Activated CD4-positive, alpha-beta memory T cell treated with anti-CD3 and anti-CD28 coated beads for 36 hours (primary cell): ENCODE data around the gene ODAD2. TPM values are rescaled to one million over a fixed set of nuclear protein-coding genes. Genes with fewer than 3 reads are reported as not detected.
A peak's percentile ranks its signal among the peaks of the same experiment; 100 is the strongest.
"Not testable (repeated sequence)": the region's sequence is repeated elsewhere in the genome, so short reads cannot be mapped to it uniquely, and the experiment has no call there.

ENCODE experiments used
- CTCF ChIA-PET: fragments of 350-600 bp; sonication (Branson Sonifier 250); formaldehyde crosslinking; loops from one replicate; lab custom pipeline; 2021; ENCODE audit warnings: antibody characterized with exemption, inconsistent platforms; lab: Charles Lee
- POLR2A ChIA-PET: fragments of 350-600 bp; sonication (Branson Sonifier 250); formaldehyde crosslinking; loops from one replicate; lab custom pipeline; 2021; ENCODE audit warnings: antibody characterized with exemption; lab: Charles Lee
- DNase-seq: peaks from one replicate; pipeline ENCODE4 v3.0.0-alpha.2; 2020
- H3K27ac Mint-ChIP-seq: one replicate; pipeline ENCODE4 v1.8.0; 2021; ENCODE audit warnings: mixed read lengths
- H3K27me3 Mint-ChIP-seq: one replicate; pipeline ENCODE4 v1.8.0; 2021; ENCODE audit warnings: mixed read lengths
- H3K36me3 Mint-ChIP-seq: one replicate; pipeline ENCODE4 v1.8.0; 2021; ENCODE audit warnings: mixed read lengths
- H3K4me1 Mint-ChIP-seq: one replicate; pipeline ENCODE4 v1.8.0; 2021; ENCODE audit warnings: low read depth, mixed read lengths
- H3K4me3 Mint-ChIP-seq: one replicate; pipeline ENCODE4 v1.8.0; 2021; ENCODE audit warnings: mild to moderate bottlenecking, mixed read lengths
- H3K9me3 Mint-ChIP-seq: one replicate; pipeline ENCODE4 v1.8.0; 2021; ENCODE audit warnings: mixed read lengths
- intact Hi-C: fragments of 100-400 bp; cut with micrococcal nuclease; formaldehyde crosslinking; loops from one replicate; pipeline ENCODE4 v1.15.1; 2023
- total RNA-seq, 2 experiments: library from RNA; stranded (reverse); gene quantifications; one replicate each; pipeline ENCODE4 v1.2.3, GENCODE V29; 2021

Gene ODAD2
- total RNA-seq, 2 experiments from 2014 or later = 0.10 TPM; not detected in 1

GRCh38 chr10:27949528-27950241 is 49.2 kb downstream of the ODAD2 start:
- no peak overlapping the region for H3K4me3 Mint-ChIP-seq
- CTCF ChIA-PET = no interaction called here

GRCh38 chr10:27948186-27948585 is 50.7 kb downstream of the ODAD2 start:
- Mint-ChIP-seq H3K9me3 (no peaks in the 10 kb centered on the region), H3K4me3 (no peak overlapping the region), H3K27ac (no peak overlapping the region), H3K36me3 (no peaks in the 10 kb centered on the region), H3K27me3 (peaks cover 6% of the 10 kb centered on the region), H3K4me1 (no peaks in the 10 kb centered on the region)
- DNase-seq = no peak
- POLR2A ChIA-PET = no interaction called here
- intact Hi-C loops = no loop called here
- CTCF ChIA-PET = interaction anchor here (0.8 kb wide), 1 partner anchor 293 kb away, joined by 3 read pairs; no protein-coding TSS in a partner anchor

More at GRCh38 chr10:27949528-27950241, 49.2 kb downstream of the ODAD2 start:
- no peaks in the 10 kb centered on the region for H3K36me3 Mint-ChIP-seq
- DNase-seq = no peak
- no peak overlapping the region for H3K27ac Mint-ChIP-seq
- H3K27me3 Mint-ChIP-seq = peaks cover 6% of the 10 kb centered on the region
- POLR2A ChIA-PET = no interaction called here
- no peaks in the 10 kb centered on the region for H3K9me3 Mint-ChIP-seq
- no peaks in the 10 kb centered on the region for H3K4me1 Mint-ChIP-seq
- intact Hi-C loops = no loop called here

DNA sequence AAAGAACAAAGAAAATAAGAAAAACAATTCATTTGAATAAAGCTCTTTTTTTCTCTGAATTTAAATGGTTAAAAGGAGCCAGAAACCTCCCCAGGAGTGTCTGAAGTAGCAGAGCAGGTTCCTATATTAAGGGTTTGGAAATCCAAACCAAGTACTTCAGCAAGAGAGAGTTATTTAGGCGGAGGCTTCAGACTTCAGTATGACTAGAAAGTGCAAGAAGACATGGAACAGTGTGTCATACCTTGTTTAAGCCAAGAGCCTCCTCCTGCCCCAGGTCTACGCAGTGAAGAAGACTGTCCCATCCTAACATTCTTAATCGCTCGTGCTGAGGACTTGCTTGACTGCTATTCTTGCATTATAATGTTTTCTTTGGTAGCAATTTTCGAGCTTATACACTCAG is 51.3 kb downstream of the ODAD2 start:
- Mint-ChIP-seq H3K36me3 (no peaks in the 10 kb centered on the region), H3K4me3 (no peak overlapping the region), H3K27ac (no peak overlapping the region), H3K9me3 (no peaks in the 10 kb centered on the region), H3K27me3 (peaks cover 6% of the 10 kb centered on the region), H3K4me1 (no peaks in the 10 kb centered on the region)
- ChIA-PET POLR2A (no interaction called here), CTCF (interaction anchor here (0.8 kb wide), 1 partner anchor 294 kb away, joined by 3 read pairs; no protein-coding TSS in a partner anchor)
- intact Hi-C loops = no loop called here
- no peak for DNase-seq

DNA sequence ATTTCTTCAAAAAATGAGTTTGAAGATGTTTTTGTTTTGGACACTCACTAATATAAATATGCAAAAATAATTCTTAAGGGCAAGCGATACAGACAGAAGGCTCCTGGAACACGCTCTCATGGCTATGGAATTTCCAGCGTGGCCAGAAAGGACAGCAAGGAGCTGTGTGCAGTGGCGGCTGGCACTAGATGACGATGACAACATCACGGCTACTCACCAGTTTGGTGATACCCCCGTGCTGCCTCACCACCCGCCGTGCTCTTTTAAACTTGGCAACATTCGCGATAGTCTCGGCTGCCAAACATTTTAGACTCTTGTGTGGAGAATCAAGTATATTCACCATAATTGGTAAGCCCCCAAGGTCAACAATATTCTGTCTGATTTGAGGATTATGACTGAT is 54.9 kb downstream of the ODAD2 start:
- Mint-ChIP-seq H3K4me1 (no peaks in the 10 kb centered on the region), H3K27me3 (peaks cover 9% of the 10 kb centered on the region), H3K27ac (no peak overlapping the region), H3K9me3 (no peaks in the 10 kb centered on the region), H3K36me3 (no peaks in the 10 kb centered on the region), H3K4me3 (no peak overlapping the region)
- no peak for DNase-seq
- ChIA-PET POLR2A (no interaction called here), CTCF (no interaction called here)
- intact Hi-C loops = no loop called here

GRCh38 chr10:27914888-27915287 is 84.0 kb downstream of the ODAD2 start:
- no peak overlapping the region for H3K27ac Mint-ChIP-seq
- POLR2A ChIA-PET = no interaction called here
- H3K27me3 Mint-ChIP-seq = peaks cover 5% of the 10 kb centered on the region
- DNase-seq = no peak
- no peak overlapping the region for H3K4me3 Mint-ChIP-seq
- H3K36me3 Mint-ChIP-seq = no peaks in the 10 kb centered on the region
- no peaks in the 10 kb centered on the region for H3K4me1 Mint-ChIP-seq
- H3K9me3 Mint-ChIP-seq = no peaks in the 10 kb centered on the region
- intact Hi-C loops = no loop called here
- CTCF ChIA-PET = no interaction called here

- Mint-ChIP-seq H3K27ac (no peak overlapping the region), H3K36me3 (no peaks in the 10 kb centered on the region), H3K4me1 (no peaks in the 10 kb centered on the region), H3K9me3 (no peaks in the 10 kb centered on the region), H3K27me3 (peaks cover 5% of the 10 kb centered on the region), H3K4me3 (no peak overlapping the region)
- ChIA-PET POLR2A (no interaction called here), CTCF (no interaction called here)
- intact Hi-C loops = no loop called here
- no peak for DNase-seq
Measured at GRCh38 chr10:27912231-27912630, 86.6 kb downstream of the ODAD2 start.

DNA sequence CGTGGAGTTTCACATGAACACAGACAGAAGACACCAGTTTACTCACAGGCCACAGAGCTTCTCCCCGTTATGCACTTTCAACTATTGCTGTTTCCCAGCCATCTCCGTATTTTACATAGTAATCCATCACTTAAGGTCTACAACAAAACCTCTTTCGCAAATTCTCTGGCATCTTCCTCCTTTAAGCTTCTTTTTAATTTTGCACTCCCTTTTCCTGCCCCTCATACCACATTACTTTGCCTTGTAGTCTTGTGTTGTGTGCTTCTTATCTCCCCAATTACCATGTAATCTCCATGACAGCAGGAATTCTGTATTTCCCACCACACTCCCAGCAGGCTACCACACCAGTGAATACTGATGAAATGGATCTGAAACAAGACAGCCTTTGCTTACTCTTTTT is 87.3 kb downstream of the ODAD2 start:
- Mint-ChIP-seq H3K9me3 (no peaks in the 10 kb centered on the region), H3K4me3 (no peak overlapping the region), H3K4me1 (no peaks in the 10 kb centered on the region), H3K36me3 (no peaks in the 10 kb centered on the region), H3K27ac (no peak overlapping the region), H3K27me3 (peaks cover 3% of the 10 kb centered on the region)
- DNase-seq = no peak
- intact Hi-C loops = no loop called here
- ChIA-PET POLR2A (no interaction called here), CTCF (no interaction called here)

- H3K27me3 Mint-ChIP-seq = peaks cover 3% of the 10 kb centered on the region
- POLR2A ChIA-PET = no interaction called here
- no peaks in the 10 kb centered on the region for H3K4me1 Mint-ChIP-seq
- intact Hi-C loops = no loop called here
- H3K4me3 Mint-ChIP-seq = no peak overlapping the region
- no peaks in the 10 kb centered on the region for H3K36me3 Mint-ChIP-seq
- CTCF ChIA-PET = no interaction called here
- no peak overlapping the region for H3K27ac Mint-ChIP-seq
- H3K9me3 Mint-ChIP-seq = no peaks in the 10 kb centered on the region
- no peak for DNase-seq
Measured at GRCh38 chr10:27911011-27911410, 87.9 kb downstream of the ODAD2 start.

DNA sequence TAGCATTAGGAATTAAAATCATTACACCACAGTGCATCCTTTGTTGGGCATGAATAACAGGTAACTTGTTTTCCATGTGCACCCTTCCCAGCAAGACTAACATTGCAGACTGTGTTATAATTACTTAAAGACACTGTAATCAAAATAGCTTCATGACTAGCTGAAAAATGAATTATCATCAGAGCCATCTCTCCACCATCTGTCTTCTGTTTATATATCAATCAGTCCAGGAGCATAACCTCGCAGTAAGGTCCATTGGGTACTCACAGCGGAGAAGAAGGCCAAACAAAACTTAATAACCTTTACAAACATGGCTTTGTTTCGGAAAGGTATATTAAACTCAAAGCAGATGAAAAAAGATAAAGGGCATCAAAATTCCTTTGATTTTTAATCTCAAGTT is 90.6 kb downstream of the ODAD2 start:
- CTCF ChIA-PET = no interaction called here
- no peak for DNase-seq
- POLR2A ChIA-PET = no interaction called here
- Mint-ChIP-seq H3K9me3 (peaks cover 10% of the 10 kb centered on the region), H3K27me3 (no peaks in the 10 kb centered on the region), H3K4me1 (no peaks in the 10 kb centered on the region), H3K36me3 (peaks cover 2% of the 10 kb centered on the region), H3K27ac (no peak overlapping the region), H3K4me3 (no peak overlapping the region)
- intact Hi-C loops = no loop called here

GRCh38 chr10:27899485-27899884 is 99.4 kb downstream of the ODAD2 start:
- Mint-ChIP-seq H3K4me1 (peaks cover 10% of the 10 kb centered on the region), H3K9me3 (peaks cover 37% of the 10 kb centered on the region)
- intact Hi-C loops, H3K4me3 Mint-ChIP-seq, POLR2A ChIA-PET, CTCF ChIA-PET, H3K27me3 Mint-ChIP-seq, H3K36me3 Mint-ChIP-seq, H3K27ac Mint-ChIP-seq: not testable (repeated sequence)
- DNase-seq = peak; percentile 38

DNA sequence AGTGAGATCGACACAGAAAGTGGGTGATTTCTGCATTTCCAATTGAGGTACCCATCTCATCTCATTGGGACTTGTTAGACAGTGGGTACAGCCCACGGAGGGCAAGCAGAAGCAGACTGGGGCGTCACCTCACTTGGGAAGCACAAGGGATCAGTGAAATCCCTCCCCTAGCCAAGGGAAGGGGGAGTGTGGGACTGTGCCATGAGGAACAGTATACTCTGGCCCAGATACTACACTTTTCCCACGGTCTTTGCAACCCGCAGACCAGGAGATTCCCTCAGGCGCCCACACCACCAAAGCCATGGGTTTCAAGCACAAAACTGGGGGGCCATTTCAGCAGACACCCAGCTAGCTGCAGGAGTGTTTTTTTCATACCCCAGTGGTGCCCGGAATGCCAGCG is 99.8 kb downstream of the ODAD2 start:
- no peak overlapping the region for H3K27ac Mint-ChIP-seq
- ChIA-PET POLR2A (no interaction called here), CTCF (no interaction called here)
- H3K27me3 Mint-ChIP-seq = peaks cover 1% of the 10 kb centered on the region
- no peak overlapping the region for H3K4me3 Mint-ChIP-seq
- peaks cover 10% of the 10 kb centered on the region for H3K4me1 Mint-ChIP-seq
- intact Hi-C loops = no loop called here
- H3K9me3 Mint-ChIP-seq = peaks cover 36% of the 10 kb centered on the region
- peaks cover 9% of the 10 kb centered on the region for H3K36me3 Mint-ChIP-seq
- DNase-seq = no peak

DNA sequence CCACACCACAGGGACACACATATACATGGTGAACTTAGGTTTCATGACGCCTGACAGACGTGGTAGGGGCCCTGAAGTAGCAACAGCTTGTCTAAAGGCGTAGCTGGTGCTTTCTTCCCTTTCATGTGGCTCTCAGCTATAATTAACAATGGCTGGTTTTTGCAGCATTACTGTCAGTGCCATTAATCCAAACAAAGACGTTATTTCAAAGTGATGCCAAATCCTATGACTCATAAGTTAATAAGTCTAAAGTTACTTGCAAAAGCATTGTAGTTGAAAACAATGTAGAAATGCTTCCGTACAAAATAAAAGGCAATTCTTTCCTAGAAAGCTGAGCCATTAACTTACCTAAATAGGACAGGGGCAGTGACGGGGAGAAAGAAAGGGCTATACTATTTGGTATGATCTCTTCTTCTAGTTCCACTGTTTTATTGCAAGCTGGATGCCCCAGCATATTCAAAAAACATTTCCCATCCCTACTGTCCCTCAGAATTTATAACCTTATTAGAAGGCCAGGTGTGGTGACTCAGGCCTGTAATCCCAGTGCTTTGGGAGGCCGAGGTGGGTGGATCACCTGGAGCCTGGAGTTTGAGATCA is 105.4 kb downstream of the ODAD2 start:
- ChIA-PET POLR2A (no interaction called here), CTCF (no interaction called here)
- H3K9me3 Mint-ChIP-seq = peaks cover 3% of the 10 kb centered on the region
- H3K27ac Mint-ChIP-seq = no peak overlapping the region
- H3K4me1 Mint-ChIP-seq = no peaks in the 10 kb centered on the region
- H3K27me3 Mint-ChIP-seq = no peaks in the 10 kb centered on the region
- intact Hi-C loops = no loop called here
- no peak for DNase-seq
- H3K36me3 Mint-ChIP-seq = no peaks in the 10 kb centered on the region
- H3K4me3 Mint-ChIP-seq = no peak overlapping the region

DNA sequence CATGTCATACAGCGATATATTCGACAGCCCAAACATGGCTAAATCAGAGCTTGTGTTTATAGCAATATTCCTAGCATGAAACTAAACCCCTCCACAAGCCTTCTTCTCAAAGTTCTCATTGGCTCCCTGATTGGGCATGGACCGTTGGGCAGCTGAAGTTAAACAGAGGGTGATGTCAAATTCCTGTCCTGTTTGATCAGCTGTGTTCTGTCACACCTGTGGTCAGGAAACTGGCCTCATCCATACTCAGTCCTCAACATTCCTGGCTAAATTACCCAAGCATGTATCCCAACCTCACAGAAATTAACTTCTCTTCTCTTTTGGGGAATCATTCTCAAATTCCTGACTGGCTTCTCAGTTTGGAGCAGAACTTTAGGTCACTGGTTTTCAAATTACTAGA is 107.9 kb downstream of the ODAD2 start:
- CTCF ChIA-PET = no interaction called here

More for the DNA sequence above, 107.9 kb downstream of the ODAD2 start:
- Mint-ChIP-seq H3K4me3 (no peak overlapping the region), H3K27me3 (no peaks in the 10 kb centered on the region), H3K9me3 (peaks cover 10% of the 10 kb centered on the region), H3K36me3 (no peaks in the 10 kb centered on the region), H3K4me1 (no peaks in the 10 kb centered on the region), H3K27ac (no peak overlapping the region)
- intact Hi-C loops = no loop called here
- POLR2A ChIA-PET = no interaction called here
- DNase-seq = no peak
